A673 (cell line): Measurements from ENCODE around the gene ERICH3. TPM values are rescaled to one million over a fixed set of nuclear protein-coding genes. Genes with fewer than 3 reads are reported as not detected.

Experiments used
- BruUV-seq: library from RNA; stranded (reverse); fragments of 400-500 nt; replicated peaks from 2 replicates; lab custom pipeline; 2021; lab: Mats Ljungman, UMichigan
- CTCF ChIA-PET: fragments of 300-600 bp; sonication (Branson Sonifier 250); formaldehyde crosslinking; loops from one replicate; lab custom pipeline; 2022; ENCODE audit warnings: antibody characterized with exemption; lab: Charles Lee
- POLR2A ChIA-PET: fragments of 300-600 bp; sonication (Branson Sonifier 250); formaldehyde crosslinking; loops from one replicate; lab custom pipeline; 2022; ENCODE audit warnings: antibody characterized with exemption; ENCODE audit not compliant: low non-redundant PET; lab: Charles Lee
- DNase-seq: peaks from one replicate; pipeline ENCODE4 v3.0.0-alpha.2; 2015; ENCODE audit warnings: low spot score
- H3K27ac ChIP-seq: fragments of 200-600 bp; sonication (generic); 2 replicates; pipeline ENCODE4 v1.5.1; 2016; ENCODE audit warnings: mixed run types, low read depth, mild to moderate bottlenecking, mixed read lengths, antibody characterized with exemption, low read length; ENCODE audit not compliant: poor library complexity, severe bottlenecking
- H3K27me3 ChIP-seq: fragments of 200-600 bp; sonication (generic); replicated peaks from 2 replicates; pipeline ENCODE4 v1.6.1; 2017; ENCODE audit warnings: mixed run types, low read depth, mild to moderate bottlenecking, mixed read lengths, antibody characterized with exemption, low read length; ENCODE audit not compliant: insufficient read depth, poor library complexity
- H3K36me3 ChIP-seq: fragments of 200-600 bp; sonication (generic); 2 replicates; pipeline ENCODE4 v1.6.1; 2016; ENCODE audit warnings: mixed run types, mild to moderate bottlenecking, mixed read lengths, antibody characterized with exemption, low read length; ENCODE audit not compliant: insufficient read depth, poor library complexity, severe bottlenecking
- H3K4me1 ChIP-seq: fragments of 200-600 bp; sonication (generic); 2 replicates; pipeline ENCODE4 v1.6.1; 2017; ENCODE audit warnings: mixed run types, mild to moderate bottlenecking, mixed read lengths, antibody characterized with exemption, low read length; ENCODE audit not compliant: insufficient read depth, poor library complexity, severe bottlenecking
- H3K4me3 ChIP-seq: fragments of 200-600 bp; sonication (generic); 2 replicates; pipeline ENCODE4 v1.5.1; 2016; ENCODE audit warnings: low read depth, mixed run types, mild to moderate bottlenecking, mixed read lengths, low read length; ENCODE audit not compliant: poor library complexity, severe bottlenecking
- H3K9me3 ChIP-seq: fragments of 200-600 bp; sonication (generic); 2 replicates; pipeline ENCODE4 v1.6.1; 2016; ENCODE audit warnings: mixed run types, low read depth, mild to moderate bottlenecking, mixed read lengths, antibody characterized with exemption, low read length; ENCODE audit not compliant: poor library complexity, severe bottlenecking
- EZH2 ChIP-seq: fragments of 200-600 bp; sonication (generic); IDR thresholded peaks from 2 replicates; pipeline ENCODE4 v1.6.1; 2017; ENCODE audit warnings: borderline replicate concordance, low read depth, mild to moderate bottlenecking, mixed read lengths, antibody characterized with exemption, low read length; ENCODE audit not compliant: poor library complexity, severe bottlenecking
- intact Hi-C: fragments of 100-400 bp; cut with micrococcal nuclease; formaldehyde crosslinking; loops from one replicate; pipeline ENCODE4 v1.10.0; 2022; ENCODE audit not compliant: unreplicated experiment
- total RNA-seq: library from RNA; stranded (reverse); gene quantifications from 2 replicates; pipeline ENCODE4 v1.2.3, GENCODE V29; 2021
- TF ChIP-seq, protein P1 (sequence below): fragments of 300-800, 200-600 bp; sonication (generic); conservative IDR thresholded peaks from 2 replicates; pipeline ENCODE4 v1.5.1; 2017; ENCODE audit warnings: low read depth, mild to moderate bottlenecking, antibody characterized with exemption, low read length, moderate library complexity, mixed read lengths

Gene ERICH3
- total RNA-seq, 1 experiment from 2014 or later: not detected

DNA sequence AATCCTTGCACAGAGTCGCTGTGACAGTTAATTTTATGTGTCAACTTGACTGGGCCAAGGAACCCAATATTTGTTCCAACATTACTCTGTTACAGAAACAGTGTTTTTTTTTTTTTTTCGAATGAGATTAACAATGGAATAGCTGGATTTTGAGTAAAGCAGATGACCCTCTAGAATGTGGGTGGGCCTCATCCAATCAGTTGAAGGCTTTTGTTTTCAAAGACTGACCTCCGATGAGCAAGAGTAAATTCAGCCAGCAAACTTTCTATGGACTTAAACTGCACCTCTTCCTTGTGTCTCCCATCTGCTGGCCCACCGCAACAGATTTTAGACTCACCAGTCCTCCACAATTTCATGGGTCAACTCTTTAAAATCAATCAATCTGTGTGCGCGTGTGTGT lies 42.2 kb upstream of the ERICH3 start:
- no peaks in the 10 kb centered on the region for H3K27me3 ChIP-seq
- H3K4me1 ChIP-seq: no peaks in the 10 kb centered on the region
- H3K9me3 ChIP-seq: no peaks in the 10 kb centered on the region
- ChIA-PET CTCF (no interaction called here), POLR2A (no interaction called here)
- H3K27ac ChIP-seq: no peak overlapping the region
- BruUV-seq: no TSS peak
- peaks cover 21% of the 10 kb centered on the region for H3K36me3 ChIP-seq
- intact Hi-C loops: no loop called here
- DNase-seq: no peak
- TF ChIP-seq, protein P1, sequence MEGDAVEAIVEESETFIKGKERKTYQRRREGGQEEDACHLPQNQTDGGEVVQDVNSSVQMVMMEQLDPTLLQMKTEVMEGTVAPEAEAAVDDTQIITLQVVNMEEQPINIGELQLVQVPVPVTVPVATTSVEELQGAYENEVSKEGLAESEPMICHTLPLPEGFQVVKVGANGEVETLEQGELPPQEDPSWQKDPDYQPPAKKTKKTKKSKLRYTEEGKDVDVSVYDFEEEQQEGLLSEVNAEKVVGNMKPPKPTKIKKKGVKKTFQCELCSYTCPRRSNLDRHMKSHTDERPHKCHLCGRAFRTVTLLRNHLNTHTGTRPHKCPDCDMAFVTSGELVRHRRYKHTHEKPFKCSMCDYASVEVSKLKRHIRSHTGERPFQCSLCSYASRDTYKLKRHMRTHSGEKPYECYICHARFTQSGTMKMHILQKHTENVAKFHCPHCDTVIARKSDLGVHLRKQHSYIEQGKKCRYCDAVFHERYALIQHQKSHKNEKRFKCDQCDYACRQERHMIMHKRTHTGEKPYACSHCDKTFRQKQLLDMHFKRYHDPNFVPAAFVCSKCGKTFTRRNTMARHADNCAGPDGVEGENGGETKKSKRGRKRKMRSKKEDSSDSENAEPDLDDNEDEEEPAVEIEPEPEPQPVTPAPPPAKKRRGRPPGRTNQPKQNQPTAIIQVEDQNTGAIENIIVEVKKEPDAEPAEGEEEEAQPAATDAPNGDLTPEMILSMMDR: no peak
- TF ChIP-seq EZH2: no peak
- no peak overlapping the region for H3K4me3 ChIP-seq

DNA sequence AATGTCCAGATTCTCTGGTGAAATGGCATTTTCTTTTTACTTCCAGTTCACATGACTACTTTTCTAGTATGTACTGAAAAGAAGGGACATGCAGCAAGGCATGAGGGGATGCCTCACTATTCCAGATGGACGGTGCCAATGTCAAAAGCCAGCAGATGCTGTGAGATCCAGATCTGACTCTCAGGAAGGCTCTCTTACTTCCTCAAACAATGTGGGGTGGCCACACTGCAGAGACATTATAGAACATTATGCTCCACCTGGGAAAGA lies 41.6 kb upstream of the ERICH3 start:
- peaks cover 20% of the 10 kb centered on the region for H3K36me3 ChIP-seq
- H3K9me3 ChIP-seq: no peaks in the 10 kb centered on the region
- H3K4me3 ChIP-seq: no peak overlapping the region
- DNase-seq: no peak
- TF ChIP-seq, protein P1: no peak
- no peak for TF ChIP-seq EZH2
- H3K4me1 ChIP-seq: no peaks in the 10 kb centered on the region
- H3K27ac ChIP-seq: no peak overlapping the region
- H3K27me3 ChIP-seq: no peaks in the 10 kb centered on the region
- BruUV-seq: no TSS peak
- CTCF ChIA-PET: no interaction called here
- intact Hi-C loops: no loop called here
- POLR2A ChIA-PET: no interaction called here

DNA sequence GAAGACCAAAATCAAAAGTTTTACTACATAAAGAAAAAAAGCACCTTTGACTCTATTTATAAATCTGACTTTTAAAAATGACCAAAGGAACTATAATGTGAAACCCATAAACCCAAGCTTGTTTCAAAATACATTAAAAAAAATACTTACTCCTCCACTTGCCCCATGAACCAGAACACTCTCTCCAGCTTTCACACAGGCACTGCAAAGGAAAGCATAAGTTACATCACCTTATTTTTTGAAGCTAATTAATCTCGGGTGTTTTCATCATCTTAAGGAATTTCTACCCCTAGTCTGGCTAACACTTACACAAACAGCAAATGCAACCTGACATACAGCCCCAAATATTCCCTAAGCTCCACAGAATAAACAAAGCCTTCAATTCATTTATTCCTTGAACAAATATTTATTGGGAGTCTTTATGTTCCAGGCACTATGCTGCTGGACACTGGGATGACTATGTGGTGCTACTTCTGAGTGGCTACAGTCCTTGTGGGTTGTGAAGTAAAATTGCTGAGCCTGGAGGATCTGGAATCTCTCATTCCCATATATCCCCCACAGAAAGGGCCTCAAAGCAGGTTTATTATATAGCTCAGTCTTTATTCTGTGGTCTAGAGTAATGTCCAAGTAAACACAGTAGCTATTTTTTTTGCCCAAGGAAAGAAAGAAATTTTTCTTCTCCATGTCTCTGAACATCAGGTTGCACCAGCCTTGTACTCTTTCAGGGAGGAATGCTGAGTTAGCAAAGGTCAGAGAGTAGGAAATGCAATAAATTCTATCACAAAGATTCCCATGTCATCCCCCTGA lies 41.0 kb upstream of the ERICH3 start:
- Histone ChIP-seq H3K9me3 (no peaks in the 10 kb centered on the region), H3K36me3 (peaks cover 16% of the 10 kb centered on the region), H3K4me3 (no peak overlapping the region), H3K27me3 (no peaks in the 10 kb centered on the region), H3K27ac (no peak overlapping the region), H3K4me1 (no peaks in the 10 kb centered on the region)
- TF ChIP-seq, protein P1: no peak
- TF ChIP-seq EZH2: no peak
- ChIA-PET CTCF (no interaction called here), POLR2A (no interaction called here)
- intact Hi-C loops: no loop called here
- DNase-seq: no peak
- BruUV-seq: no TSS peak
